GM10847 (cell line): ENCODE data around the gene PASK.

Experiments used
- POLR2A ChIP-seq: IDR thresholded peaks from 2 replicates; pipeline ENCODE4 v1.6.1; 2011; ENCODE audit not compliant: insufficient read length; ENCODE audit errors: extremely low read depth

The PASK gene

DNA sequence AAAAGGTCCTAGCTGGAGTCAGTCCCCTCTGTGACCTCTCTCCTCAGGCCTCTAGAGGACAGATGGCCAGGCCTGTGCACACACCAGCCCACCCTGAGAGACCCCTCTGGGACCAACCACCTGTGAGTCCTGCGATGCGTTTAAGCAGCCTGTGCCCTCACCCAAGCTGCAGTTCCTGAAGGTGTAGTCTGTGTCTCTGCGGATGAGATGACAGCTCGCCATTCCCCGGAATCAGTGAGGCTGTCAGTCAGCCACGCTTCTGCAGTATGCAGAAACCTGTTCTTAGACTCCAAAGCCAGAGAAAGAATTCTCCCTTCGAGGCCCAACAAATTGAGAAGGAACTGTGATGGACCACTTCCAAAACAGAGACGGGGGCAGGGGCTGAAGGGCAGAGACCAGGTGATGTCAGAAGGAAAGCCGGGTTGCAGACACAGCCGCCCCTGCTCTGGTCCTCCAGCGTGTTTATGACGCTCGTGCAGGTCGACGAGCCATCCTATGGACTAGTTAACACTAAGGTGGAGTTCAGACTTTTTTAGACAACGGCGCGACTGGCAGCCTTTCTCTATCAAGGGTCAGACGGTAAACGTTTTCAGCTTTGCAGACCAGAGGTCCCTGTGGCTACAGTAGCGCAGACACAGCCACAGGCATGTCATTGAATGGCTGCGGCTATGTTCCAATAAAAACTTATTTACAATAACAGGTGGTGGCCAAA is 57.4 kb downstream of the PASK start:
- TF ChIP-seq POLR2A = no peak

DNA sequence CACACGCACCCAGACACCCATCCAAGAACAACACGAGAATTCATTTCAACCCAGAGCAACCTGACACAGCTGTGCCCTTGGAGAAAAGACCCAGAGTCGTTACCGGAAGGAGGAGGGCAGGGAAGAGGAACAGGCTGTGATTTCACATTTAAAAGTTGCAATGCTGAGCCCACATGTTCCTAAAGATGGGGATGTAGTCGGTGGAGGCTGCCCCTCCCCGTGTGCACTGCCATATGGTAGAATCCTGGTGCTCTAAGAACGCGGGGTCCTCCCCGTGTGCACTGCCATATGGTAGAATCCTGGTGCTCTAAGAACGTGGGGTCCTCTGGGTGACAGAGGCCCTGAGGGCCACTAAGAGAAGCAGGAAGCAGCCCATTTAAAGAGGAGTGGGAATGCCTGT is 58.1 kb downstream of the PASK start:
- no peak for TF ChIP-seq POLR2A

- TF ChIP-seq POLR2A = no peak
Observed at GRCh38 chr2:241088791-241089732, 60.2 kb downstream of the PASK start.

GRCh38 chr2:241088376-241088775 is 60.9 kb downstream of the PASK start:
- no peak for TF ChIP-seq POLR2A

- TF ChIP-seq POLR2A = no peak
Observed at GRCh38 chr2:241087420-241088268, 61.6 kb downstream of the PASK start.

- no peak for TF ChIP-seq POLR2A
Observed at GRCh38 chr2:241084856-241085444, 64.3 kb downstream of the PASK start.

DNA sequence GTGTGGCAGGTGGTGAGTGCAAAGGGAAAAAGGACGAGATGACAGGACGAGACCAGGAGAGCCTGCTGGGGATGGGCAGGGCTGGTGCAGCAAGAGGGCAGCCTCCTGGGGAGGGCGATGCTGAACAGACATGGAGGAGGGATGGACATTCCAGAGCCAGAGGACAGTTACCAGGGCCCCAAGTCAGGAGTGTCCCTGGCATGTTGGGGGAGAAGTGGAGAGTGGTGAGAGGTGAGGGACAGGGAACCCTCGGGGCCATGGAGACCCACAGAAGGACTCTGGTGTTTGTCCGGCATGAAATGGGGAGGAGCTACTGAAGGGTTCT is 66.2 kb downstream of the PASK start:
- no peak for TF ChIP-seq POLR2A

DNA sequence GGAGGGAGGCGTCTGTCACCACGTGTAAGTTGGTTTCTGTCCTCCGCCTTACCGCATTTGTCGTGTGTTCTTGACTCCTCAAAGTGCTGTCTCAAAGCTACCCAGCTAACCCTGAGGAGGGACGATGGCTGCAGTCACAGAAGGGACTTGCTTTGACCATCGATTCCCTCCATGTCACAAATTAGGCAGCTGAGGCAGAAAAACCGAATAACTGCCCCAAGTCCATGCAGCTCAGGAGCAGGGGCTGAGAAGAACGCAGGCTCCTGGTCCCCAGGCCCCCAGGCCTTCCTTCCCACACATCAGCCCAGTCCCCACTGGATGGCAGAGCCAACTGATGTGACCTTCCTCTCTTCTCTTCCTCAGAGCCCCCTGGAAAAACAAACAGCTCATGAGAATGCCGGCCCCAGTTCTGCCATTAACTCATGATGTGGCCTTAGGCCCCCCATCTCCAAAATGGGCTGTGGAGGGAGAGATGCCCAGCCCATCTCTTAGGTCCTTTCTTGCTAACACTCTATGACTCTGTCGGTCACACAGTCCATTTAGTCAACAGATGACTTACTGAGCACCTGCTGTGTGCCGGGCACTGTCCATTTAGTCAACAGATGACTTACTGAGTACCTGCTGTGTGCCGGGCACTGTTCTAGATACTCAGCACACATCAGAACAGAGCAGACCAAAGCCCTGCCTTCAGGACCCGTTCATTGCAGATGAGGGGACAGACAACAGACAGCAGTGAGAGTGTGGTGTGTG is 66.8 kb downstream of the PASK start:
- TF ChIP-seq POLR2A = no peak

GRCh38 chr2:241081643-241082340 is 67.5 kb downstream of the PASK start:
- no peak for TF ChIP-seq POLR2A

GRCh38 chr2:241081190-241081642 is 68.1 kb downstream of the PASK start:
- TF ChIP-seq POLR2A = no peak

- TF ChIP-seq POLR2A = no peak
Observed at GRCh38 chr2:241080405-241081189, 68.7 kb downstream of the PASK start.

GRCh38 chr2:241074901-241075540 is 74.3 kb downstream of the PASK start:
- TF ChIP-seq POLR2A = no peak
